ENCODE measurements around the gene KHDC4.

GRCh38 chr1:155944444-155944799, 10.2 kb upstream of the KHDC4 start:
- TF ChIP-seq, protein P1, sequence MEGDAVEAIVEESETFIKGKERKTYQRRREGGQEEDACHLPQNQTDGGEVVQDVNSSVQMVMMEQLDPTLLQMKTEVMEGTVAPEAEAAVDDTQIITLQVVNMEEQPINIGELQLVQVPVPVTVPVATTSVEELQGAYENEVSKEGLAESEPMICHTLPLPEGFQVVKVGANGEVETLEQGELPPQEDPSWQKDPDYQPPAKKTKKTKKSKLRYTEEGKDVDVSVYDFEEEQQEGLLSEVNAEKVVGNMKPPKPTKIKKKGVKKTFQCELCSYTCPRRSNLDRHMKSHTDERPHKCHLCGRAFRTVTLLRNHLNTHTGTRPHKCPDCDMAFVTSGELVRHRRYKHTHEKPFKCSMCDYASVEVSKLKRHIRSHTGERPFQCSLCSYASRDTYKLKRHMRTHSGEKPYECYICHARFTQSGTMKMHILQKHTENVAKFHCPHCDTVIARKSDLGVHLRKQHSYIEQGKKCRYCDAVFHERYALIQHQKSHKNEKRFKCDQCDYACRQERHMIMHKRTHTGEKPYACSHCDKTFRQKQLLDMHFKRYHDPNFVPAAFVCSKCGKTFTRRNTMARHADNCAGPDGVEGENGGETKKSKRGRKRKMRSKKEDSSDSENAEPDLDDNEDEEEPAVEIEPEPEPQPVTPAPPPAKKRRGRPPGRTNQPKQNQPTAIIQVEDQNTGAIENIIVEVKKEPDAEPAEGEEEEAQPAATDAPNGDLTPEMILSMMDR (IDR thresholded peaks at IDR 0.05 in 4 of 5, conservative IDR thresholded peaks at IDR 0.05 in 1 of 5), result no peak
- no peak for TF ChIP-seq POLR2A (IDR thresholded peaks at IDR 0.05)
